ENCODE results near the gene PRIM1.
"Not testable (repeated sequence)": the region's sequence is repeated elsewhere in the genome, so short reads cannot be mapped to it uniquely, and the experiment has no call there.

PRIM1 gene

DNA sequence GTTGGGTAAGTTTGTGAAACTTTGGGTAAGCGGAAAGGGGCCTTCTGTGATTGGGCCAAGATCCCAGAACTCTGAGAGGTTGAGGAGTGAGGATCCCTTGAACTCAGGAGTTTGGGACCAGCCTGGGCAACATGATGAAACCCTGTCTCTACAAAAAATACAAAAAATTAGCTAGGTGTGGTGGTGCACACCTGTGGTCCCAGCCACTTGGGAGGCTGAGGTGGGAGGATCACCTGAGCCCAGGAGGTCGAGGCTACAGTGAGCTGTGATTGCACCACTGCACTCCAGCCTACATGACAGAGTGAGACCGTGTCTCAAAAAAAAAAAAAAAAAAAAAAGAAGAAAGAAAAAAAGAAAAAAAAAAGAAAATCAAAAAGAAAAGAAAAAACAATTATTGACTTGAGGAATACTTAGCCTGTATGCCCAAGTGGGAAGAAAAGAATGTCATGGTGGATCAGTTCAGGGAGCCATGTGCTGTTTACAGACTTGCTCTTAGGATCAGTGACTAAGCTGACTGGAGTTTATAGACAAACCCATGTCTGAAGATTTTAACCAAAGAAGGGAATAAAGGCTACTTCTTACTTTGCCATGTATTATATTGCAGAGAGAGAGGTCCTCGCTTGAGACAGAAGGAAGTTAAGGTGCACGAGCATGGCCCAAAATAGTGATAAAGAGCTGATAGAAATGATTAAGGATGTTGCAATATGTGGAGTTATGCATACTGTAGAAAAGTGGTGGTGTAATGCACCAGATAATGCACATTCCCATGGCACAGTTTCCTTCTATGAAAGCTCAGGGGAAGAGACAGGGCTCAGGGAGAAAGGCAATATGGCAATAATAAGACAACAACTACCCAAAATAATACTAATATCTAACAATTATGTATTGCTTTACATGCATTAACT, 11.9 kb upstream of the PRIM1 start:
- DNase-seq (ENCODE audit: extremely low spot score, insufficient read length, low read depth) (no peak), FAIRE-seq (no peak)

DNA sequence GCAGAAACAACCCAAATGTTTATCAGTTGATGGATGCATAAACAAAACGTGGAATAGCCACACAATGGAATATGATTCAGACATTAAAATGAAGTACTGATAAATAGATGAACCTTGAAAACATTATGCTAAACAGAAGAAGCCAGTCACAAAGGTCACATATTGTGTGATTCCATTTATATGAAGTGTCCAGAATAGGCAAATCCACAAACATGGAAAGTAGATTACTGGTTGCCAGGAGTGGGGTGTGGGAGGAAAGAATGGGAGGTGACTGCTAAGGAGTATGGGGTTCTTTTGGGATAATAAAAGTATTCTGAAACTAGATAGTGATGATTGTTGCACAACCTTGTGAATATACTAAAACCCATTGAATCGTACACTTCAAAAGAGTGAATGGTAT, 9.7 kb upstream of the PRIM1 start:
- FAIRE-seq = no peak

DNA sequence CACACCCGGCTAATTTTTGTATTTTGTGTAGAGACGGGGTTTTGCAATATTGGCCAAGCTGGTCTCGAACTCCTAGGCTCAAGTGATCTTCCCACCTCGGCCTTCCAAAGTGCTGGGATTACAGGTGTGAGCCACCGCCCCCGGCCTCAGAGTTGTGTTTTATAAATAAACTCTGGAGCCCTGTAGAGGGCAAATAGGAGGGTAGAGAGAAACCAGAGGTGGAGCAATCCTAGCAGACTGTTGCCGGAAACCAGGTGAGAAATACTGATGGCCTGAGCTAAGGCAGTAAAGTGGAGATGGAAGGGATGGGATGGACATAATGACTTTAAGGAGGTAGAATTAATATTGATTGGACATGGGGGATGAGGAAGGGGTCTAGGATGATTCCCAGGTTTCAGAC, 8.3 kb upstream of the PRIM1 start:
- DNase-seq (ENCODE audit: extremely low spot score, insufficient read length, low read depth) (no peak), FAIRE-seq (no peak)

More for the DNA sequence above, 9.7 kb upstream of the PRIM1 start:
- DNase-seq (ENCODE audit: extremely low spot score, insufficient read length, low read depth) = no peak

DNA sequence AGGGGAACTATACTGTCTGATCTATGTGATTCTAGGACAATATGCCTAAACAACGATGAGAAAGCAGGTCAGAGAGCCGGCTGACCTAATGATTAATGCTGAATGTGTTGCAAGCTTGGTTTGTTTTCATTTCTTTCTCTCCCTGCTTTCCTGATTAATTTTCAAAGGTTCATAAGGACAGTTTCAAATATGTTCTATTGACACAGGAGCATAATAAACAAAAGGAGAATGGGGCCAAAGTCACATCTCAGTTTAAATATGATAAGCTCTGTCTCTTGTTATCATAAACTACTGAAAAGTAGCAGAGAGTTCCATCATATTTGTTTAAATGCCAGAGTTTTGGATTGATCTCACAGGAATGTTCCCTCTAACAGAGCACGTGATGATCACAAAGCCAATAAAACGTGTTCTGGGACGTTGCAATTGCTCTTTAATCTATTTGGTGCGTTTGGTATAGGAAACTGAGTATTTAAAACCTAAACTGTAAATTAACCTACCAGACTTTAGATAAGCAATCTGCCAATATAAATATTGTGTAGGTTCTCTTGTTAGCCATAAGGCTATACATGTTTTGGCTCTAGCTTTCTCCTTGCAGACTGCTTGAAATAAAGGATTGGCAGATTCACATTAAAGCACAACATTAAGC, 7.3 kb upstream of the PRIM1 start:
- FAIRE-seq = no peak
- no peak for DNase-seq (ENCODE audit: extremely low spot score, insufficient read length, low read depth)

DNA sequence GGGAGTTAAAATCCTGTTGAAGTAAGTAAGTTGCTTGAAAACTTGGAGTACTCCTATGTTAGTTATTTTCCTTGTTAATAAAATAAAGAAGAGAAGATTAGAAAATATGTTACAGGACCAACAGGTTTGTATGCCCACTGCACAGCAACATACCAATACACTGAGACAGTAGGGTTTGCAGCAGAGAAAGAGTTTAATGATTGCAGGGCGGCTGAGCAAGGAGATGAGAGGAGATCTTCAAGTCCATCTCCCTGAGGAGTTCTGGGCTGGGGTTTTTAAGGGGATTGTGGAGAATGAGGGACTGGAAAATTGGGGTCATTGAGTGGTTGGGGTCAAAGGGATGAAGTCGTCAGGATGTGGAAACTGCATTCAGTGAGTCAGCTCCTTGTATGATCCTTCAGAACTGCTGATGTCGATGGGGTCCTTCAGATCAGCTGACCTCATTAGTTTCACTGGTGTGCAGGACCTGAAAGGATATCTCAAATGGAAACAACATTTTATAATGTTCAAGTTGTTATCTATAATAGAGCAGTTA, 6.7 kb upstream of the PRIM1 start:
- FAIRE-seq = no peak

DNA sequence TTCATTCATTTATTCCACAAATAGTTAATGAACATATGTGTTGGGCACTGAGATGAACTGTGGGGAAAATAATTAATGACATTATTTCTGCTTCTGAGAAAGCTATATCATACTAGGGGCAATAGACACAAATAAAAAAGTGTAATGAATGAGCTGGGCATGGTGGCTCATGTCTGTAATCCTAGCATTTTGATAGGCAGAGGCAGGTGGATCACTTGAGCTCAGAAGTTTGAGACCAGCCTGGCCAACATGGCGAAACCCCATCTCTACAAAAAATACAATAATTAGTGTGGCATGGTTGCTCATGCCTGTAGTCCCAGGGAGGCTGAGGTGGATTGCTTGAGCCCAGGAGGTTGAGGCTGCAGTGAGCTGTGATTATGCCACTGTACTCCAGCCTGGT, 5.8 kb upstream of the PRIM1 start:
- FAIRE-seq; DNase-seq (ENCODE audit: extremely low spot score, insufficient read length, low read depth): not testable (repeated sequence)

More for the DNA sequence above, 6.7 kb upstream of the PRIM1 start:
- no peak for DNase-seq (ENCODE audit: extremely low spot score, insufficient read length, low read depth)

DNA sequence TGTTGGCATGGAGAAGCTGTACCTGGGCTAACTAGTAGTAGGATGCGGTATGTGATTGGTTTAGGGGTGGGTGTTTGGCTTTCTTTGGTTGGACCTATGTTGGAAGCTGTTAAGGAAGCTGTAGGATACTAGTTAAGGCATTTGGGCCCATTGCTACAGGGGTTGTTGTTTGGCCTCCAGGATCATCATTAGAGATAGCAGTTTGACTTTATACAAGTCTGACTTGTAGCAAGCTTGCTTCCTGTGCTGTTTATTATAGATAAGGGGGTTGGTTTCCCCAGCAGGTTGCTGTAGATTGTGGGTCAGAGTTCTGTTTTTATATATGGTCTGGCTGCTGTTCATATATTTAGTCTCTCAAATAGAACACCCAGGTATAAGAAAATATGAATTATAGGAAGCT, 1.4 kb upstream of the PRIM1 start:
- no peak for FAIRE-seq

DNA sequence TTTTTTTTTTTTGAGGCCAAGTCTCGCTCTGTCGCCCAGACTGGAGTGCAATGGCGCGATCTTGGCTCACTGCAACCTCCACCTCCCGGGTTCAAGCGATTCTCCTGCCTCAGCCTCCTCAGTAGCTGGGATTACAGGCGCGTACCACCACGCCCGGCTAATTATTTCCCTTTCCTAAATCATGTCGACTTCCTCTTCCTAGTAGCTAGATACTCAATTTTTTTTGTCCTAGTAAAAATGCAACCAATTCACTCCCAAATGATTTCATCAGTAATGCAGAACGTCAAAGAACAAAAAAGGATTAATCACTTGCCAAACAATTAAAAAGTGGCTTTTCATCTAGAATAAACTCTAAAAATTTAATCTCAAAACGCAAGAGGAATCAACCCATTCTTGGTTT, 1.5 kb downstream of the PRIM1 start:
- FAIRE-seq = not testable (repeated sequence)

More for the DNA sequence above, 1.4 kb upstream of the PRIM1 start:
- no peak for DNase-seq (ENCODE audit: extremely low spot score, insufficient read length, low read depth)

DNA sequence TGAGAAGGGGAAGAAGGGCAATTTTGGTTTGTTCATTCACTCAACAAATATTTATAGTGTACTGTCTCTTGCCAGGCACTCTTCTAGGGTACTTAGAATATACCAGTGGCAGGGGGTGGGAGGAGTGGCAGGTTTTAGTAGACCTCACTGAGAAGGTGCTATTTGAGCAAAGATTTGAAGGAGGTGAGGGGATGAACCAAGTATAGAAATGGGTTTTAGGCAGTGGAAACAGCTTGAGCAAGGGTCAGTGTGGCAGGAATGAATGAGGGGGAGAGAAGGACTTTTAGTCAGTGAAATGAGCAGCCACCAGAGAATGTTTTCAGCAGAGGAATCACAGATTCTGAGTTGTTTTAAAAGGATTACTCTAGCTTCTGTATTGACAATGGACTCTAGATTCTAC, 2.3 kb downstream of the PRIM1 start:
- DNase-seq (ENCODE audit: extremely low spot score, insufficient read length, low read depth) (no peak), FAIRE-seq (peak; percentile 52)

More for the DNA sequence above, 1.5 kb downstream of the PRIM1 start:
- DNase-seq (ENCODE audit: extremely low spot score, insufficient read length, low read depth) = not testable (repeated sequence)

DNA sequence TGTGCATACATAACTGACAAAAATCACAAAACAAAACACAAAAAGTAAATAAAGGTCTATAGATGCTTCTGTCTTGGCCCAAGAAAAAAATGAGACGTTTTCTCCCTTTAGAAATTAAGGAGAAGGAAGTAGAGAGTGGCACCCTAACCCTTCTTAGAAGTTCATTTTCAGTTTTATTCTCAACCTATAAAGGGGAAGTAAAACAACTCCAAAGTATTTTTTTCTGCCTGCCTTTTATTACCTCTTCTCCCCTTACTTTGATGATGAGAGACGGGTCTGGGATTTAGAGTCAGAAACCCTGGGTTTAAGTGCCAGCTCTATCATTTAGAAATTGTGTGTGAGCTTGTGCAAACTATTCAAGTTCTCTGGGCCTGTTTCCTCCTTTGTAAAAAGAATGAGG, 2.8 kb downstream of the PRIM1 start:
- FAIRE-seq (peak; percentile 67), DNase-seq (ENCODE audit: extremely low spot score, insufficient read length, low read depth) (no peak)

DNA sequence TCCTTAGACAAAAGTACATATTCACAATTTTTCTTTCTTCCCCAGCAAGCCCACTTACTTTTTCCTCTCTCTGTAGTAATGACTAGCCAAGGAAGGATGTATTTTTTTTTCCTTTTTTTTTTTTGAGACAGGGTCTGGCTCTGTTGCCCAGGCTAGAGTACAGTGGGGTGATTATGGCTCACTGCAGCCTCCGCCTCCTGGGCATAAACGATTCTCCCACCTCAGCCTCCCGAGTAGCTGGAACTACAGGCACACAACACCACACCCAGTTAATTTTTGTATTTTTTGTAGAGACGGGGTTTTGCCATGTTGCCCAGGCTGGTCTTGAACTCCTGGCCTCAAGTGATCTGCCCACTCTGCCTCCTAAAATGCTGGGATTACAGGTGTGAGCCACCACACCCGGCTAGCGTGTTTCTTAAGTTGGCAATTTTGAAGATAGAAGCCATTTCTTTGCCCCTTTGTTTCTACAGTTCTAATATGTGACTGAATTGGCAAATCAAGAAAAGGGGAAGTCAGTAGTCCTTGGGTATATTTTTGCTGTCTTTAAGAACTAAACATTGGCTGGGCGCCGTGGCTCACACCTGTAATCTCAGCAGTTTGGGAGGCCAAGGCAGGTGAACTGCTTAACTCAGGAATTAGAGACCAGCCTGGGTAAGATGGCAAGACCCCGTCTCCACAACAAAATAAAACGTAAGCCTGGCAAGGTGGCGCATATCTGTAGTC, 23.8 kb downstream of the PRIM1 start:
- no peak for FAIRE-seq
- no peak for DNase-seq (ENCODE audit: extremely low spot score, insufficient read length, low read depth)

DNA sequence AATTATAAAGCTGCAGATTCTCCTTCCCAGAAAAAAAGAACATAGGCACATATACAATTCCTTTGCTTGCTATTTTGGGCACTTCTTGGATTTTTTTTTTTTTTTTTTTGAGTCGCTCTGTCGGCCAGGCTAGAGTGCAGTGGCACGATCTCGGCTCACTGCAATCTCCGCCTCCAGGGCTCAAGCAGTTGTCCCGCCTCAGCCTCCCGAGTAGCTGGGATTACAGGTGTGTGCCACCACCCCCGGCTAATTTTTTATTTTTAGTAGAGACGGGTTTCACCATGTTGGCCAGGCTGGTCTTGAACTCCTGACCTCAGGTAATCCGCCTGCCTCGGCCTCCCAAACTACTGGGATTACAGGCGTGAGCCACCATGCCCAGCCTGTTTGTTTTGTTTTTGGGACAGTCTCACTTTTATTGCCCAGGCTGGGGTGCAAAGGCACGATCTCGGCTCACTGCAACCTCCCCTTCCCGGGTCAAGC, 25.9 kb downstream of the PRIM1 start:
- FAIRE-seq; DNase-seq (ENCODE audit: extremely low spot score, insufficient read length, low read depth): not testable (repeated sequence)

DNA sequence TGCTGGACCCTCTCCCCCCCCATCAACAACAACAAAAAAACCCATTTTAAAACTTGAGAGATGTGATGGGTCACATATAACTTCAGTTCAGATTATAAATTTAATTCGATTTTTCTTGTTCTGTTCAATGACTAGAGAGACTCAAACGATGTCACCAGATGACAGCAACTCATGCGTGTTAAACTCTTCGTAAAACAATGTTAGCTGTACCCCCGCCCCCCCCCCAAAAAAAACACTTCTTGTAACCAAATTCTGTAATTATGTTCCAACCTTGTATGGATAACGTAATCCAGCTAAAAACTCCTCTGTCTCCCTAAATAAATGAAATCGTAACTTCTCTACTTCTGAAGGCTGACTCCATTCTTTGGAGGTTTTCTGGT, 26.4 kb downstream of the PRIM1 start:
- FAIRE-seq (no peak), DNase-seq (ENCODE audit: extremely low spot score, insufficient read length, low read depth) (no peak)

DNA sequence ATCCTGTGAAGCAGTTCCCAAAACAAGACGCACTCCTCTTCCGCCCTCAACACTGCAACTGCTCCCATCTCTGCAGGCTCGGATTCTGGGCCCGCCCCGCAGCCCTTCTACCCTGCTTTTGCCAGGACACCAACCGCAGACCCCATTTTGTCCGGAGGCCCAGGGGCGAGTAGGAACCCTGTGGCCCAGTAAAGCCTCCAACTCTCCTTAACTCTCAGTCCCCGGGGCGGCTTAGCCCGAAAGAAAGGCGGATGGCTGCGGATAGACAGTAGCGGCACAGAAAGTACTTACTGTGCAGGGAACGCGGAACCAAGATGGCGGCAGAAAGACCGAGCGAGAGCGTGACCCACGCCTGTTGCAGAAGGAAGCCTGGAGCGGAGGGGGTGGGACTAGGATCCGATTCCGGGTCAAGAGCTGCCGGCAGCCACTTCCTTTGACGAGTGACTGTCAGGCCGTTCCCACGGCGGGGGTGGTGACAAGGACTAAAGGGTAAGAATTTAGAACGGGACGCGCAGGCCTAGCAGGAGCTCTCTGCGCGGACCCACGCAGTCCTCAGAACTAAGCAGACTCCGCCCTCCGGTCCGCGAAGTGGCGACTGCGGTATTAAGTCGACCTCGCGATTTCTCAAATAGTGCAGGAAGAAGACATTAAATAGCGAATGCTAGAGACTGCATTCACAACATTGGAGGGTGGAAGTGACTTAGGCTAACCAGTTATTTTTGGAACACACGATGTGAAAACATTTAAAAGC, 27.0 kb downstream of the PRIM1 start, which contains the start of gene NACA:
NACA (minus strand) TSS at position 328 of the 751 bp plus-strand sequence. CDS start 778 bp downstream, outside the sequence.
- peak; percentile 96 for FAIRE-seq
- DNase-seq (ENCODE audit: extremely low spot score, insufficient read length, low read depth) = peak; percentile 96

DNA sequence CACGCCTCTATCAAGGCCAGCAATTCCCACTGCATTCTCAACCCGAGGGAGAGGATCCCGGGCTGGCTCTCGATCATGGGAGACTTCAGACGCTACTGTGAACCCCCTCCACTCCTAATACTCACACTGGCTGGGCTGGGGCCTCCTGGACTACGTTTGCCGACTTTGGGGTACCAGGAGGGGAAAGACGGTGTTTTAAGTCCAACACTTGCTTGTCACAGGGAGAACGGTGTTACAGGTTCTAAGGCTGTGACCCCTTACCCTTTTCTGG, 27.5 kb downstream of the PRIM1 start:
- no peak for FAIRE-seq

DNA sequence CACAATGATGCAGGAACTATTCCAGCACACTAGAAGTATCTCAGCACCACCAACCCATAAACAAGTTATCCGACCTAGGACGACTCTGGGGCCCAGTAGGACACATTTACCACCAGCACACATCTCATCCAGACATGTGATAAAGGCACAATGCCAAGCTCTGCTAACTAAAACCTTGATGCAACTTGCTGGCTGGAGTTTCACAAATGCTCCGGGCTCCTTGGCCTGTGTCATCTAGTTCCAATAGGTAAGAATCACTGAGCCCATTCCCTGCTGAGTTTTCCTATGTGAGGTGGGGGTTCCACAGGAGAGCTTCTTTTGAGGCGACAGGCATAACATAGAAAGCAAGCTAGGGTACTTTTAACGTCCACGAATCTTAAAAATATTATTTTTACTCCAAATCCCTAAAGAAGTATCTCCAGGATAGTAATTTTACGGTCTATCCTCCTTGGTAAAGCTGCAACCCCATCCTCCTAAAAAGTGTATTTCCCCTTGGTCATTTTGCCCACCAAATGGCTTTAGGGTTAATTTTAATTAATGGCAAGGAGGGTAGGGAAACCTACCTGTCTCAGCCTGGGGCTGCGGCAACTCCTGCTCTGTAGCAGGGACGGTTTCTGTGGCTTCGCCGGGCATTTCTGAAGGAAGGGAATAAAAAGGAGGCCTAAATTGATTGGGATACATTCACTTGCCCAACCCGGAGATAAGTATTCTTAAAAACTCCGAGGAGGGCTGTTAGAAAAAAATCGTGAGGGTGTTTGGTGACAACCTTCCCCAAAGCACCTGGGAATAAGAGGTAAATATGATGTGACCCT, 28.0 kb downstream of the PRIM1 start:
- no peak for DNase-seq (ENCODE audit: extremely low spot score, insufficient read length, low read depth)
- FAIRE-seq = no peak

More for the DNA sequence above, 27.5 kb downstream of the PRIM1 start:
- DNase-seq (ENCODE audit: extremely low spot score, insufficient read length, low read depth) = no peak

DNA sequence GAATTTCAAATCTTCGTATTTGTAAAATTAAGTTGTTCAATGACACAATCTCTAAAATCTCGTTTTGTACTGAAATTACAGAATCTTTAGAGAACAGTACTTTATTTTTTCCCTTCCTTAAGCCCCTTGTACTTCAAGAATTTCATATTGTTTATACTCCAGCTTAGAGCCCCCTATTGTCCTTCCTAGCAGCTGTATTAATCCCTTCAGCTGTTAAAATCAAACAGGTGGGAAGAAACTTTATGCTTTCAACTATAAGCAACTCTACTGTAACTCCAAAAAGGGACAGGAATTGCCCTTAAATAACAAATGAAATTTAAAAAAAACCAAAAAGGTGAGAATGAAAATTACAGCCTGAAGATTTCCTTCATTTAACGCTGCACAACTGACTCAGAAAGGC, 28.8 kb downstream of the PRIM1 start:
- DNase-seq (ENCODE audit: extremely low spot score, insufficient read length, low read depth) (no peak), FAIRE-seq (no peak)

DNA sequence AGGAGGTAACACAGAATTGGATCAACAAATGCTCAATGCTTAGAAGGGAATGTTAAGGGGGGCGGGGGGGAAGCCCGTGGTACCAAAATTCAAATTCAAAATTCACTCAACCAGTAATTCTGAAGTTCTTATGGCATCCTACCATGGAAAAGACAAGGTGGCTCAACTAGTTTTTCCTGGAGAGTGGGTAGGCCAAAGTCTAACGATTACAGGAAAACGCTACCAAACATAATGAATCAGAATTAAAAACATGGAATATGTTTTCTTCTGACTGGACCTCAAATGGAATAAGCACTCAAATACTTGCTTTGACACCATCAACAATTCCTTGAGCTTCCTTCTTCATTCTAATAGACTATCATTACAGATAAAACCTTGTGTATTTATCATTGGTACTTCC, 29.3 kb downstream of the PRIM1 start:
- DNase-seq (ENCODE audit: extremely low spot score, insufficient read length, low read depth) (no peak), FAIRE-seq (no peak)

DNA sequence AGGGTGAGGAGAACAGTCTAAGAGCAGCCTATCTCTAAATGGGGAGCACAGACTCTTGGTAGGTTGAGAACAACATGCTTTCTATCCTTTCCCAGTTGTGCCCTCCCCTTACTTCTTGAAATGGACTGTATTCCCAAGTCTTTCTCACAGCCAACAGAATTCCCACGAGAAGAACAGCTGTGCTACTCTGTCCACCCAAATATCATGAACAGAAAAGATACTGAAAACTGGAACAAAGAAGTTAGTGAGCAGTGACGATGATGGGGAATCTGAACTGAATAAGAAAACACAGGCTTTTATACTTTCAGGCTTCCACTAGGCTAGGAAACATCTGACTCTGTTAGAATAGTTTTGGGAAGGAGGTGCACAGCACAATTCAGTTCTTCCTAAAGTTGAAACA, 30.4 kb downstream of the PRIM1 start:
- DNase-seq (ENCODE audit: extremely low spot score, insufficient read length, low read depth) (no peak), FAIRE-seq (no peak)

Measured in GM18507 (cell line).